Measurements from ENCODE around the gene LNX2. TPM values are rescaled to one million over a fixed set of nuclear protein-coding genes. Genes with fewer than 3 reads are reported as not detected.

The LNX2 gene
- total and polyA plus RNA-seq, 7 donors, result 2.3 to 10.0 (median 6.2) TPM

GRCh38 chr13:27622881-27623280 lies 2.6 kb upstream of the LNX2 start:
- Histone ChIP-seq H3K27me3 (ENCODE audit: insufficient read depth in 3 of 3, low read length in 2 of 3) (no peaks in the 10 kb centered on the region), H3K4me1 (peaks cover 26% of the 10 kb centered on the region), H3K36me3 (ENCODE audit: insufficient read depth in 1 of 2, low read depth in 1 of 2) (peaks cover 3 to 23% of the 10 kb centered on the region in 2 donors), H3K4me3 (peak overlapping the region; percentile 96), H3K27ac (no peak overlapping the region), H3K9me3 (no peaks in the 10 kb centered on the region)
- TF ChIP-seq, protein P1, sequence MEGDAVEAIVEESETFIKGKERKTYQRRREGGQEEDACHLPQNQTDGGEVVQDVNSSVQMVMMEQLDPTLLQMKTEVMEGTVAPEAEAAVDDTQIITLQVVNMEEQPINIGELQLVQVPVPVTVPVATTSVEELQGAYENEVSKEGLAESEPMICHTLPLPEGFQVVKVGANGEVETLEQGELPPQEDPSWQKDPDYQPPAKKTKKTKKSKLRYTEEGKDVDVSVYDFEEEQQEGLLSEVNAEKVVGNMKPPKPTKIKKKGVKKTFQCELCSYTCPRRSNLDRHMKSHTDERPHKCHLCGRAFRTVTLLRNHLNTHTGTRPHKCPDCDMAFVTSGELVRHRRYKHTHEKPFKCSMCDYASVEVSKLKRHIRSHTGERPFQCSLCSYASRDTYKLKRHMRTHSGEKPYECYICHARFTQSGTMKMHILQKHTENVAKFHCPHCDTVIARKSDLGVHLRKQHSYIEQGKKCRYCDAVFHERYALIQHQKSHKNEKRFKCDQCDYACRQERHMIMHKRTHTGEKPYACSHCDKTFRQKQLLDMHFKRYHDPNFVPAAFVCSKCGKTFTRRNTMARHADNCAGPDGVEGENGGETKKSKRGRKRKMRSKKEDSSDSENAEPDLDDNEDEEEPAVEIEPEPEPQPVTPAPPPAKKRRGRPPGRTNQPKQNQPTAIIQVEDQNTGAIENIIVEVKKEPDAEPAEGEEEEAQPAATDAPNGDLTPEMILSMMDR (IDR thresholded peaks at IDR 0.05), result no peak
- ATAC-seq, result no peak
- WGBS, 3 donors, result 52 to 74% (median 63%) methylated on average over 7 of the region's 7 CpGs
- no peak for DNase-seq
- intact Hi-C loops (cut with DNase I), result loop anchor here (5.0 to 10.0 kb wide), 3 partner anchors 44 to 198 kb away; partner anchors contain the start of genes GTF3A (in 1 of the 2) and MTIF3 (in 1 of the 2)

- Histone ChIP-seq H3K36me3 (ENCODE audit: insufficient read depth in 1 of 2, low read depth in 1 of 2) (peaks cover 3 to 23% of the 10 kb centered on the region in 2 donors), H3K4me3 (peak overlapping the region; percentile 96), H3K27ac (peak overlapping the region; percentile 98), H3K9me3 (no peaks in the 10 kb centered on the region), H3K4me1 (peaks cover 32% of the 10 kb centered on the region), H3K27me3 (ENCODE audit: insufficient read depth in 3 of 3, low read length in 2 of 3) (no peaks in the 10 kb centered on the region)
- intact Hi-C loops (cut with DNase I), result loop anchor here (5.0 to 10.0 kb wide), 3 partner anchors 45 to 197 kb away; partner anchors contain the start of genes GTF3A (in 1 of the 2) and MTIF3 (in 1 of the 2)
- ATAC-seq (no peak), DNase-seq (no peak)
- 8 to 11% (median 11%) methylated on average over 13 of the region's 13 CpGs for WGBS, 3 donors
- TF ChIP-seq, protein P1 (IDR thresholded peaks at IDR 0.05), result no peak
Measured at GRCh38 chr13:27622102-27622820, 1.9 kb upstream of the LNX2 start.

- DNase-seq (peak; percentile 77 to 88), ATAC-seq (peak; percentile 79 to 81 (median 79))
- TF ChIP-seq, protein P1 (IDR thresholded peaks at IDR 0.05), result no peak
- H3K4me3 ChIP-seq, result peak within 1 kb of the TSS; percentile 96
- peaks cover 32% of the 10 kb centered on the region for H3K4me1 ChIP-seq
- no peaks in the 10 kb centered on the region for H3K27me3 ChIP-seq (ENCODE audit: insufficient read depth in 3 of 3, low read length in 2 of 3)
- peak within 1 kb of the TSS; percentile 98 for H3K27ac ChIP-seq
- peaks cover 3 to 23% of the 10 kb centered on the region in 2 donors for H3K36me3 ChIP-seq (ENCODE audit: insufficient read depth in 1 of 2, low read depth in 1 of 2)
- intact Hi-C loops (cut with DNase I), result loop anchor here (5.0 to 10.0 kb wide), 3 partner anchors 46 to 197 kb away; partner anchors contain the start of genes GTF3A (in 1 of the 2) and MTIF3 (in 1 of the 2)
- no peaks in the 10 kb centered on the region for H3K9me3 ChIP-seq
- 0% methylated on average over 46 to 71 of the region's 71 CpGs for WGBS, 3 donors
Measured at GRCh38 chr13:27621366-27622101, 1.2 kb upstream of the LNX2 start, which contains the start of gene POLR1D. Gene POLR1D (plus strand): TSS chr13:27621892. CDS start chr13:27621984, 92 bp downstream.

- Histone ChIP-seq H3K4me1 (peaks cover 32% of the 10 kb centered on the region), H3K36me3 (ENCODE audit: insufficient read depth in 1 of 2, low read depth in 1 of 2) (peaks cover 3 to 18% of the 10 kb centered on the region in 2 donors), H3K4me3 (peak overlapping the region; percentile 96), H3K27me3 (ENCODE audit: insufficient read depth in 3 of 3, low read length in 2 of 3) (no peaks in the 10 kb centered on the region), H3K27ac (peak overlapping the region; percentile 98), H3K9me3 (no peaks in the 10 kb centered on the region)
- DNase-seq (no peak), ATAC-seq (no peak)
- TF ChIP-seq, protein P1 (IDR thresholded peaks at IDR 0.05), result no peak
- 0% methylated on average over 8 of the region's 8 CpGs for WGBS, 3 donors
- intact Hi-C loops (cut with DNase I), result loop anchor here (5.0 to 10.0 kb wide), 3 partner anchors 46 to 196 kb away; partner anchors contain the start of genes GTF3A (in 1 of the 2) and MTIF3 (in 1 of the 2)
Measured at GRCh38 chr13:27621116-27621365, 712 bp upstream of the LNX2 start.
